KOPT-K1 (cell line): Measurements from ENCODE around the gene ME3.

ENCODE experiments used
- H3K27ac ChIP-seq: fragments of 200-600 bp; sonication (generic); 2 replicates; pipeline ENCODE4 v1.5.1; 2016; ENCODE audit warnings: antibody characterized with exemption, mild to moderate bottlenecking, low read depth, low read length; ENCODE audit not compliant: poor library complexity, severe bottlenecking
- H3K36me3 ChIP-seq: fragments of 200-600 bp; sonication (generic); 2 replicates; pipeline ENCODE4 v1.5.1; 2017; ENCODE audit warnings: antibody characterized with exemption, mild to moderate bottlenecking, low read length, moderate library complexity; ENCODE audit not compliant: insufficient read depth
- H3K9me3 ChIP-seq: fragments of 200-600 bp; sonication (generic); 2 replicates; pipeline ENCODE4 v1.5.1; 2017; ENCODE audit warnings: antibody characterized with exemption, low read length, mild to moderate bottlenecking; ENCODE audit not compliant: insufficient read depth, poor library complexity, severe bottlenecking

The ME3 gene

DNA sequence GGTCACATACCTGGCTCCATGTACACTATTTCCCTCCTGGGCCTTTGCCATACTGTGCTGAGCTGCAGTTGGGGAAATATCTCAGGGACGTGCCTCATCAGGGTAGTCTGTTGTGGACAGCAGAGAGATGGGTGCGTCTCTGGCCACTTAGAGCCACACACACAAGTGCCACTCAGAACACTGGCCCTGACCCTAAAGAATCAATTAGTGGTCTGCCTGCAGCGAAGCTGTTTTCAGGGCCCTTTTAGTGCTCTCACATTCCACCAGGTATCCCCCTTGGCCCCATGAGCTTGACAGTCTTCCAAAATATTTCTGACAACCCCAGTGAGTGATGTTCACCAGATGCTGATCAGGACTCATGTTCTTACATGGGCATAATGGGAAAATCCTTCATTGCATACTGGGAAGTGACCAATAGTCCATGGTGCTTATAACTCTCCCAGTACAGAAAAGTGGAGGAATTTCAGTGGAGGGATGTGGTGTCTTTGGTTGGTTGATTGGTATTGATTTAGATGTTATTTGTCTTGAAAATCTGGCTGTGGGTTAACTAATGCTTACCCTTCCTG is 66.1 kb downstream of the ME3 start:
- H3K36me3 ChIP-seq = no peaks in the 10 kb centered on the region
- H3K9me3 ChIP-seq = no peaks in the 10 kb centered on the region
- no peak overlapping the region for H3K27ac ChIP-seq

DNA sequence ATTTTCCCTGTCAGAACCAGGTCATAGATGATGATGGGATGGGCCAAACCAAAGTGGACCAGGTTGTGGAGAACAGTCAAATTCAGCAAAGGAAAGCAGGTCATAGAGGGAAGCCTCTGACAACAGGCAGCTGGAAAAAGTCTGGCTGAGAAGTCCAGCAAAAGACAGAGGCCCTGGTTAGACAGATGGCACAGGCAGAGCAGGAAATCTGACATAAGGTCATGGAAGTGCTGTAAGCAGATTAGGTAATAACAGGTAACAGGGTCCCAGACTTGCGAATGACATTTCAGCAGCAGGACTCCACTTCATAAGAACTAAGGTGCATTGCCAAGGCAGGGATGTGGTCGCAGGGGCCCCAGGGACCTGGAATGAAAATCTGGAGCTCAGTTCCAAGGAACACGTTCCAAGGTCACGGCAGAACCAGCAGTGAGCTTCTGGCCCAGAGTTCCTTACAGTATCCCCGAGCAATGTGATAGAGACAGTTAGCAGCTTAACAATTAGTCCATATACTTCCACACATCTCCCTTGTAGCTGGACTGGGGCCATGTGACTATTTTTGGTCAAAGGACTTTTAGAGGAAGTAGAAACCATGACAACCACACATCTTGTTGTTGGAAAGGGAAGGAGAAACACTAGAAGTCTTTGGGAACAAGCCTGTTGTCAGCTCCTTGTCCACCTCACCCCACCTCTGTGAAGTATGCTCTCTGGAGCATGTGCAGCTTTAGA is 75.4 kb downstream of the ME3 start:
- H3K36me3 ChIP-seq = no peaks in the 10 kb centered on the region
- no peaks in the 10 kb centered on the region for H3K9me3 ChIP-seq
- H3K27ac ChIP-seq = no peak overlapping the region

DNA sequence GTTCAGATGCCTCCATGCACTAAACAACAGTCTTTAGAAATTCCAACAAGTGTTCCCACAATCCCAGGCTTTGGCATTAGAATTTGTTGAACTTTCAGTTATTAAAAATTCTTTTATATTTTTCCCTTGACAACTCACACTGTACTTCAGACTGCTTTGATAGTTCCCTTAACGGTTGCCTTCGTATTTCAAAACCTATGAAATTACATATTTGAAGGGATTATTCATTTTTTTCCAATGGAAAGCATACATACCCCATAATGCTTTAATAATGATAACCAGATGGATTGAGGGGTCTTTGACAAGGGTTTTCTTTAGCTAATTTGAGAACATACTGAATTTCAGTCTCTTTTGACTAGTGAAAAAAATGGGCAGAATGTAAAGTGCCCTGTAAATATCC is 76.5 kb downstream of the ME3 start:
- Histone ChIP-seq H3K27ac (no peak overlapping the region), H3K9me3 (no peaks in the 10 kb centered on the region), H3K36me3 (no peaks in the 10 kb centered on the region)

DNA sequence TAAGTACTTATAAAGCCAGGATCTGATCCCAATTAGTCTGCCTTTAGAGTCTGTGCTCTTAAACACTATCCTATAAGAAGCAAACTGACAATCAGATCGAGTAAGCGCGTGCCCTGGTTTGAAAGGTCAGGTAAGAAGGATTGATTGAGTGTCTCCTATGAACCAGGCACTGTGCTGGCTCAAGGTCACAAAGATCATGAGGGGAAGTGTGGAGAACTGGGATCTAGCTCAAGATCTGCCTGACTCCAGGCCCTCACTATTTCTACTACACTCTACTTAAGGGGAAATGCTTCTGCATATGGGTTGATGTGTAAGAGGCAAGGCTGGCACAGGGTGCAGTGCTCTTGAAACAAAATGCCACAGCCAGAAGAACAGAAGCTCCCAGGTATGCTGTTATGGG is 77.0 kb downstream of the ME3 start:
- Histone ChIP-seq H3K9me3 (no peaks in the 10 kb centered on the region), H3K27ac (no peak overlapping the region), H3K36me3 (no peaks in the 10 kb centered on the region)

DNA sequence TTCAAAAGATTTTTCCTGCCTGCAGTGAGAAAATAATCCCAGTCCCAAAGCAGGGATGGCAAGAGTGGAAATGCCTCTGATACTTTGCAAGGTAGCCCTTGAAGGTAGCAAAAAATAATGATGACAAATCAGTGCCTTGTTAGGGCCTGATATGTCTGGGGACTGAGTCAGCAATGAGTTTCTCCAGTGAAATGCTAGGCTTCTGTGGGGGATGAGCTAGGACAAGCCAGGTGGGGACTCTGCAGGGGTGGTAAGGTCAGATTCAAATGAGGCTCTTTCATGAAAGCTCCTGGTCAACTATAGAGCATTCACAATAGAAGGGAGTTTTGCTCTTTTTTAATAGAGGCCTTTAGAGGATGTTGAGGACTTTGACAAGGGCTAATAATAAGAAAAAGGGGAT is 77.7 kb downstream of the ME3 start:
- Histone ChIP-seq H3K27ac (no peak overlapping the region), H3K9me3 (no peaks in the 10 kb centered on the region), H3K36me3 (no peaks in the 10 kb centered on the region)

DNA sequence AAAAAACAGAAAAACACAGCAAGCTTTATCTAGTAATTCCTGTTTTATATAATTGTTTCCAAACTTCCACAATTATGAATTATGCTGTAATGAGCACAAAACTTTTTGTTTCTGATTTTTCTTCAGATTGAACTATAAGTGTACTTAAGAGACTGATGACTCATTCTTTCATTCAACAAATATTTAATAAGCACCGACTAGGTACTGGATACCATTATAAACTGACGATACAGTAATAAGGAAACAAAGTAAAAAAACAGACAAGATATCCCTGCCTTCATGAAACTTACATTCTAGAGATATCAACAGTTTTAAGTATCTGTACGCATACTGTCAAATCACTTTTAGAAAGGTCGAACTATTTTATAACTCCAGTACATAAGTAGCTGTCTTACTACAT is 78.6 kb downstream of the ME3 start:
- Histone ChIP-seq H3K36me3 (no peaks in the 10 kb centered on the region), H3K27ac (no peak overlapping the region), H3K9me3 (no peaks in the 10 kb centered on the region)

DNA sequence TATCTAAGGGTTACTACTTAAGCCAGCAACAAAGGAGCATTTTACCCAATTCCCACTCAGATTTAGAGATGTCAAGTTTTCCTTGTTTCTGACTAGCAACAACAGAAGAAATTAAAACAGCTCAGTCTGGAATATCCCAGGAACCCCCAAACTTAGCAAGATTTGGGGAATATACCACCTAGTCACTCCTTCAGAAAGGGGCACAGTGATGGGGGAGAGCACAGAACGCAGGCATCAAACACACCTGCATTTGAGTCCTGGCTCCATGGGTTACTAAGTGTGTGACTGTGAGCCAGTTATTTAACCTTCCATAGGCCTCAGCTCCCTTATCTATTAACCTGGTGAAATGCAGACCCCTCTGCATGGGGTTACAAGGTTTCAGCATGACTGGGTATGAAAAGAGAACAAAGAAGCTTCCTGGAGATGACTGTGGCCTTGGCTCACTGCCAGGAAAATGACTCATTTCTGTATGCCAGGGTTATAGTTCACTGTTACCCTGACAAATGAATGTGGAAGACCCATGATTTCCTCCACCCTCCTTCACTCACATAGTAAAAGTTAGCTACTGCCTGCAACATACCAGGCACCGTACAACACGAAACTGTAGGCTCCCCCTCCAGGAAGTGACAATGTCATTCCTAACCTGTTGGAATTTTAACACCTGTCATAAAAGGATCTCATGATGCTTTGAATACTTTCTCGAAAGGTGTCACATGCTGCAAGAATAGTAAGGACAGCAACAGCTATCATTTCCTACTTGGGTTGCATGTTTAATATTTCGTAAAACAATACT is 79.6 kb downstream of the ME3 start:
- Histone ChIP-seq H3K9me3 (no peaks in the 10 kb centered on the region), H3K27ac (no peak overlapping the region), H3K36me3 (no peaks in the 10 kb centered on the region)

DNA sequence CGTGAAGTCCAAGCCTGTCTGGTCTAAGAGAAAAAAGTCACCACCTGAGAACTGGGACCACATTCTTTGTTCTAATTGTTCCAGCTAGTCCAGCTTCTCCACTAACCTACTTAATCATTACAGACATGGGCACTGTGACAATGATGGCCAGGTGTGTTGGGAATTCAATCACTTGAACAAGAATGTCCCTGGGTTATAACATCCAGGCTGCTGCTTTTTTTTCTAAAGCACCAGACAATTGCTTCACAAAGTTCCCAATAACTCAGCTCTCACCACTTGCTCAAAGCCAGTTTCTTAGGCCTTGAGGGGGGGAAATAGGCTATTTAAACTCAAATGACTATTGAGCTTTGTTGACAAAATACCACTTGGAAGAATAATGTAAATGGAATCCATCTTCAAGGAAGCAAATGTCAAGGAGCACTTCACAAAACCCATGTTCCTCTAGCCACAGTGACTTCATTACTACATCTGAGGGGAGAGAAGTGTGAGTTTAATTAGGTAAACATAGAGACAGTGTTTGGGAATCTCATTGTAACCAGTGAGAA is 80.3 kb downstream of the ME3 start:
- Histone ChIP-seq H3K27ac (no peak overlapping the region), H3K36me3 (no peaks in the 10 kb centered on the region), H3K9me3 (no peaks in the 10 kb centered on the region)

DNA sequence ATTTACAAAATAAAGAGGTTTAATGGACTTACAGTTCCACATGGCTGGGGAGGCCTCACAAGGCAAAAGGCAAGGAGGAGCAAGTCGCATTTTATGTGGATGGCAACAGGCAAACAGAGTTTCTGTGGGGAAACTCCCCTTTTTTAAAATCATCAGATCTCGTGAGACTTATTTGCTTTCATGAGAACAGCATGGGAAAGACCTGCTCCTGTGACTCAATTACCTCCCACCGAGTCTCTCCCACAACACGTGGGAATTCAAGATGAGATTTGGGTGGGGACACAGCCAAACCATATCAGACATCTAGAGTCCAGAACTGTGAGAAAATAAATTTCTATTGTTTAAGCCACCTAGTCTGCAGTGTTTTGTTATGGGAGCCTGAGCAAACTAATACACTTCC is 80.8 kb downstream of the ME3 start:
- Histone ChIP-seq H3K9me3 (no peaks in the 10 kb centered on the region), H3K27ac (no peak overlapping the region)

DNA sequence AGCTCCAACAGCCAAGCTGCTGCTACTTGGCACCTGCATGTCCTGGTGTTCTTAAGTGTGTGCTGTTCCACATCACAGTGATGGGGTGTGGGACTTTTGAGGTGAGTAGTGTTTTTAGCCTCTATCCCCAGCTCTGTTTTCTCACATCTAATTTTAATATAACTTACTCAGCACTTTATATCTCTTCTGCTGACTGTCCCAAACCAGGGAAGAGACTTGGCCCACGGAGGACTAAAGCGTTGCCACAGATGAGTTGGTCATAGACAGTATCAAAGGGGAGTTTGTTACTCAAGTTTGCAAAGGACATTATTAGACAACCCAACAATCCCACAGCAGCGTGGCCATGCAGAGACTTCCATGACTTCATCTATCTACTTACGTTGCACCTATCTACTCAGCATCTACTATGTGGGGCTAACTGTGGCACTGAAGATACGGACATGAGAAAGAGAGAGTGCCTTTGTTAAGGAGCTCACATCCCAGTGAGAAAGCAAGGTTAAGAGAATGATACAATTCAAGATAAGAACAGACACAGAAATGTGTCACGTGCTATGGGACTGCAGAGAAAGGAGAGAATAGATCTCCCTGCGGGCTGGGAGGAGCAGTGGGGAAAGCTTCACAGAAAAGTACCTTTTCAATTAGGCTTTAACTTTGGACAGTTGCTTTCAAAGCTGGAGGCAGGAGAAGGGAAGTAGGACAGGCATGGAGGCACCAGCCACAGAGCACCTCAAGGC is 82.4 kb downstream of the ME3 start:
- Histone ChIP-seq H3K27ac (no peak overlapping the region), H3K9me3 (no peaks in the 10 kb centered on the region), H3K36me3 (no peaks in the 10 kb centered on the region)

More for the DNA sequence above, 80.8 kb downstream of the ME3 start:
- H3K36me3 ChIP-seq = no peaks in the 10 kb centered on the region

DNA sequence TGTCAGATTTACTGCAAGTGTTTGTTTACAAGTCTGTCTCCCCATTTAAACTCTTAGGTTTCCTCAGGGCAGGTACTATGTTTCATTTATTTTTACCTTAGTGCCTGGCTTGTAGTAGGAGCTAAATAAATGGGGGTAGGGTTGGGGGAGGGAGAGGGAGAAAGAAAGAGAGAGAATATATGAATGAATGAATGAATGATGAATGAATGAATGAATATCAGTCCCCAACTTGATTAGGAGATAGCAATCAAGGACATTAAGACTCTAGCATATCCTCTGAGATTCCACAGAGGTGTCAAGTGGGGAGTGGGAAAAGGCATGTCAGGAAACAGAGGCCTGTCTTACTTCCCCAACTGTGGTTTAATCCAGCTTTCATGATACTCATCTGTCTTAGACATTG is 83.2 kb downstream of the ME3 start:
- Histone ChIP-seq H3K36me3 (no peaks in the 10 kb centered on the region), H3K9me3 (no peaks in the 10 kb centered on the region), H3K27ac (no peak overlapping the region)

DNA sequence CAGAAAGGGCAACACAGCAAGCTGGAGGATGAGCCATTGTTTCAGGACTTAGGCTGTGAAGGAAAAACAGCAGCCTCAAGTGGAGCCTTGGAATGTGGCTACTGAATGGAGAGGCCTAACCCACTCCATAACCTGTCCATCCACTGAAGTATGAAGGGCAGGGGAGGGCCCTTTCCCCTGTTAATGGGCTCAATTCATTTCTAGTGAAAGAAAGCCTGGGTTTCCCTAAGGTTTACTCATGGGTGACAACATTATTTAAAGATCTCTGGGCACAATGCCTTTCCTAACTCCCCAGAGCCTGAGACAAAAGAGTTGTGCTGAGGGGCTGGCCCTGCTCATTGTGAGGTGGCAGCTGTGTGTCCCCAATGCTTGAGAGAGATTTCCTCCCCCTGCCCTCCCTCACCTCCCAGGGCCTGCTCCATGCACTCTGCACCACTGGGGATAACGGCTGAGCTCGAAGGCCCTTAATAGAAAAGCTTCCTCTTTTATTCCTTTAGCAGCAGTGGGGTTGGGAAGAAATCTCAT is 83.8 kb downstream of the ME3 start:
- no peak overlapping the region for H3K27ac ChIP-seq
- H3K9me3 ChIP-seq = no peaks in the 10 kb centered on the region
- H3K36me3 ChIP-seq = no peaks in the 10 kb centered on the region

DNA sequence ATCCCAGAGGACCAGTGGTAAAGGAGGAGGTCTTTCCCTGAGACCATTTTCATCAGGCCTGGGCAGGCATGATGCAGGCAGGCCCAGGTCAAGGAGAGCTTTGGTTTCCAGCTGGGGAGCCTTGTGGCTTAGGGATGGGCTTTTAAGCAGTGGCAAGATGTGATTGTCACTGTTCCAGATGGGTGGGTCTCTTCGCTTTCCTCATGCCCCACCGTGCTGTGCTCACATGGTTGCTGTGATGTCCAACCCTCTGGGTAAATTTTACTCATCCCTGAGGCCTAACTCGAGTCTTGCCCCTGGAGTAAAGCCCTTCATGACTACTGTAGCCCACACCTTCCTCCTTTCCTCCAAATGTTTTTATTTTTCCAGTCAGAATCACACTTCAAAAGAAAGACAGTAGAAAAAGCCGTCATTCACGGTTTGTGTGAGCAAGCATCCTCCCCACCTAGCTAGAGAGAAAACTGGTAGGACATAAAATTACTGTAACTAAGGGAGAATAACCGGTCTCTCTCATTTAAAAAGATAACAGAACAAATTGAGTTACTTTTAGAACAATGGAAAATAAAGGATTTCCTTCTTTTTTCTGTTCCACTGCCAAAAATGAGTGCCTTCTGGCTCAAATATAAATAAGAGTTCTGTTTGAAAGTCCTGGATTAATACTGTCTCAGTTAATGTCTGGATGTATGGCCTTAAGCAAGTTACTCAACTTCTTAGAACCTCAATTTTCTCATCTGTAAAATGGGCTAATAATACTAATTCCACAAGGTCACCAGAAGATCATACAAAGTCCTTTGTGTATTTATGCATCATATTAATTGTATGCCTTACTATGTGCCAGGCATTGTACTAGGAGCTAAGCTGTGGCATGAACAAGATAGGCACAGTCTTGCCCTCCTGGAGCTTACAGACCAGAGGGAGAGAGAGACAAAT is 84.9 kb downstream of the ME3 start:
- Histone ChIP-seq H3K36me3 (no peaks in the 10 kb centered on the region), H3K9me3 (no peaks in the 10 kb centered on the region), H3K27ac (no peak overlapping the region)

DNA sequence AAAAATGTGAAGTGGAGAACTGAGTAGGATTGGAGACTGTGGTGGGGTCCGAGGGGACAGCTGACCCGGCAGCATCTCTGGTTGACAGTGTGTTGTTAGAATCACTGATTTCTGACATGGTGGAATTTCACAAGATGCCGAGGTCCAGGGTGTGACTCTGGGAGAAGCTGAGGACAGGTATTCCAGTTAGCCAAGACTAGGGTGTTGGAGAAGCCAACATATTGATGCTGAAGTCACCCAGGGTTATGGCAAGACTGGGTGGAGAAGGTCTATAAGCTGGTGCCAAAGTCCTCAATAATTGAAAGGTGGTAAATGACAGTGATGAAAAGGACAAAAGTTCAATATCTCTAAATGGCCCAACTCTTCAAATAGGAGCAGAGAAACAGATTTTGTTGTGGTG is 86.1 kb downstream of the ME3 start:
- no peaks in the 10 kb centered on the region for H3K36me3 ChIP-seq
- no peak overlapping the region for H3K27ac ChIP-seq
- H3K9me3 ChIP-seq = no peaks in the 10 kb centered on the region
